ENCODE measurements around the gene KLHL18. TPM values are rescaled to one million over a fixed set of nuclear protein-coding genes. Genes with fewer than 3 reads are reported as not detected.
"Not testable (repeated sequence)": the region's sequence is repeated elsewhere in the genome, so short reads cannot be mapped to it uniquely, and the experiment has no call there.

The KLHL18 gene
- total RNA-seq, 1 experiment from 2014 or later: 11.3 TPM

- DNase-seq (ENCODE audit: extremely low read depth, low read depth): no peak
These were observed 72.3 kb downstream of the KLHL18 start for GRCh38 chr3:47355010-47355409.

- DNase-seq (ENCODE audit: extremely low read depth, low read depth): no peak
These were observed 73.5 kb downstream of the KLHL18 start for GRCh38 chr3:47356201-47356600.

- no peak for DNase-seq (ENCODE audit: extremely low read depth, low read depth)
These were observed 76.6 kb downstream of the KLHL18 start for GRCh38 chr3:47359323-47359722.

- DNase-seq (ENCODE audit: extremely low read depth, low read depth): not testable (repeated sequence)
These were observed 77.4 kb downstream of the KLHL18 start for GRCh38 chr3:47360110-47360517.

- no peak for DNase-seq (ENCODE audit: extremely low read depth, low read depth)
These were observed 80.0 kb downstream of the KLHL18 start for GRCh38 chr3:47362701-47363100.

GRCh38 chr3:47365213-47366153 lies 82.7 kb downstream of the KLHL18 start:
- no peak for DNase-seq (ENCODE audit: extremely low read depth, low read depth)

GRCh38 chr3:47366833-47367232 lies 84.1 kb downstream of the KLHL18 start:
- DNase-seq (ENCODE audit: extremely low read depth, low read depth): no peak

- DNase-seq (ENCODE audit: extremely low read depth, low read depth): no peak
These were observed 84.9 kb downstream of the KLHL18 start for GRCh38 chr3:47367631-47368030.

- not testable (repeated sequence) for DNase-seq (ENCODE audit: extremely low read depth, low read depth)
These were observed 87.3 kb downstream of the KLHL18 start for GRCh38 chr3:47370020-47370419.

GRCh38 chr3:47370887-47371697 lies 88.3 kb downstream of the KLHL18 start:
- no peak for DNase-seq (ENCODE audit: extremely low read depth, low read depth)

- DNase-seq (ENCODE audit: extremely low read depth, low read depth): no peak
These were observed 91.8 kb downstream of the KLHL18 start for GRCh38 chr3:47374587-47374986.

GRCh38 chr3:47376393-47376792 lies 93.6 kb downstream of the KLHL18 start:
- DNase-seq (ENCODE audit: extremely low read depth, low read depth): no peak

- no peak for DNase-seq (ENCODE audit: extremely low read depth, low read depth)
These were observed 94.4 kb downstream of the KLHL18 start for GRCh38 chr3:47377186-47377585.

GRCh38 chr3:47378869-47379268 lies 96.1 kb downstream of the KLHL18 start:
- no peak for DNase-seq (ENCODE audit: extremely low read depth, low read depth)

- no peak for DNase-seq (ENCODE audit: extremely low read depth, low read depth)
These were observed 96.7 kb downstream of the KLHL18 start for GRCh38 chr3:47379411-47379899.

- no peak for DNase-seq (ENCODE audit: extremely low read depth, low read depth)
These were observed 97.4 kb downstream of the KLHL18 start for GRCh38 chr3:47380026-47380600.

- peak; percentile 97 for DNase-seq (ENCODE audit: extremely low read depth, low read depth)
These were observed 98.0 kb downstream of the KLHL18 start, which contains the start of gene PTPN23 for GRCh38 chr3:47380601-47381316. PTPN23 (plus strand) TSS chr3:47381021; CDS start chr3:47381097, 76 bp downstream.

GRCh38 chr3:47381317-47382157 lies 98.8 kb downstream of the KLHL18 start:
- DNase-seq (ENCODE audit: extremely low read depth, low read depth): peak; percentile 68

GRCh38 chr3:47384425-47384824 lies 101.7 kb downstream of the KLHL18 start:
- no peak for DNase-seq (ENCODE audit: extremely low read depth, low read depth)
